Panc1 (cell line): ENCODE results near the gene CCDC85C. TPM values are rescaled to one million over a fixed set of nuclear protein-coding genes. Genes with fewer than 3 reads are reported as not detected.
A peak's percentile ranks its signal among the peaks of the same experiment; 100 is the strongest.

ENCODE experiments used
- ATAC-seq: fragments of 200-7000 bp; cut with Tn5 transposase; 2 replicates; pipeline ENCODE4 v1.9.1; 2020; ENCODE audit warnings: mild to moderate bottlenecking, moderate library complexity
- BruUV-seq: library from RNA; stranded (reverse); fragments of 400-500 nt; replicated peaks from 2 replicates; lab custom pipeline; 2021; lab: Mats Ljungman, UMichigan
- CTCF ChIA-PET: fragments of 300-600 bp; sonication (Branson Sonifier 250); formaldehyde crosslinking; loops from one replicate; lab custom pipeline; 2022; ENCODE audit warnings: antibody characterized with exemption; lab: Charles Lee
- POLR2A ChIA-PET: fragments of 300-600 bp; sonication (Branson Sonifier 250); formaldehyde crosslinking; loops from one replicate; lab custom pipeline; 2022; ENCODE audit warnings: antibody characterized with exemption; lab: Charles Lee
- DNase-seq: peaks from one replicate; pipeline ENCODE4 v3.0.0-alpha.2; 2010; ENCODE audit warnings: low read depth, low spot score
- H3K27ac ChIP-seq: 2 replicates; pipeline ENCODE4 v1.5.1; 2011; ENCODE audit warnings: mild to moderate bottlenecking, low read length, inconsistent platforms
- H3K27me3 ChIP-seq: fragments of 200-500 bp; sonication (Bioruptor generic); 2 replicates; pipeline ENCODE4 v1.6.0; 2014; ENCODE audit warnings: low read length, inconsistent platforms; ENCODE audit not compliant: control insufficient read depth, insufficient read depth
- H3K36me3 ChIP-seq: fragments of 200-500 bp; sonication (Bioruptor generic); 2 replicates; pipeline ENCODE4 v1.5.1; 2014; ENCODE audit warnings: inconsistent platforms, mild to moderate bottlenecking, low read length, moderate library complexity; ENCODE audit not compliant: control insufficient read depth, insufficient read depth
- H3K4me1 ChIP-seq: 2 replicates; pipeline ENCODE4 v1.5.1; 2011; ENCODE audit warnings: inconsistent platforms, mild to moderate bottlenecking, low read length, moderate library complexity; ENCODE audit not compliant: control insufficient read depth, insufficient read depth
- H3K4me3 ChIP-seq, 2 experiments: 2 replicates each; pipeline ENCODE4 v1.5.1; 2011 to 2012; ENCODE audit warnings: low read depth in 2 of 2, low read length in 2 of 2, mild to moderate bottlenecking in 2 of 2, inconsistent platforms in 1 of 2, moderate library complexity in 1 of 2
- H3K9me3 ChIP-seq: fragments of 200-500 bp; sonication (Bioruptor generic); 2 replicates; pipeline ENCODE4 v1.5.1; 2014; ENCODE audit warnings: low read depth, mild to moderate bottlenecking, inconsistent platforms, low read length, moderate library complexity; ENCODE audit not compliant: control insufficient read depth, insufficient read depth
- POLR2AphosphoS5 ChIP-seq: IDR thresholded peaks from 2 replicates; pipeline ENCODE4 v1.6.1; 2012; ENCODE audit warnings: mild to moderate bottlenecking, low read depth, low read length, moderate library complexity
- SIN3A ChIP-seq: IDR thresholded peaks from 2 replicates; pipeline ENCODE4 v1.6.1; 2012; ENCODE audit warnings: low read depth, mild to moderate bottlenecking, low read length, moderate library complexity, borderline replicate concordance; ENCODE audit not compliant: insufficient read depth
- TCF7L2 ChIP-seq: IDR thresholded peaks from 2 replicates; pipeline ENCODE4 v1.6.1; 2011; ENCODE audit warnings: mild to moderate bottlenecking, low read depth, low read length, inconsistent platforms
- in situ Hi-C: cut with HindIII; loops from 2 replicates; pipeline ENCODE4 v1.10.0; 2016; ENCODE audit warnings: low sequenced_read_pairs, low pct_unique_long_range_greater_than_20kb
- intact Hi-C: fragments of 100-400 bp; cut with micrococcal nuclease; formaldehyde crosslinking; loops from one replicate; pipeline ENCODE4 v1.10.0; 2022; ENCODE audit not compliant: unreplicated experiment
- total RNA-seq: library from RNA; stranded (reverse); gene quantifications from one replicate; pipeline ENCODE4 v1.2.1, GENCODE V29; 2021; ENCODE audit not compliant: unreplicated experiment
- TF ChIP-seq, protein P1 (sequence below): fragments of 450-650 bp; IDR thresholded peaks from 2 replicates; pipeline ENCODE4 v1.5.1; 2017; ENCODE audit warnings: mild to moderate bottlenecking
- TF ChIP-seq, protein P2 (sequence below), 2 experiments: IDR thresholded peaks; 2 replicates each; pipeline ENCODE4 v1.6.1; 2011 to 2012; ENCODE audit warnings: low read depth in 2 of 2, control low read depth in 1 of 2, low read length in 1 of 2, mild to moderate bottlenecking in 1 of 2, moderate library complexity in 1 of 2; ENCODE audit not compliant: insufficient read depth in 1 of 2

Gene CCDC85C
- total RNA-seq, 1 experiment from 2014 or later, result 96.6 TPM

DNA sequence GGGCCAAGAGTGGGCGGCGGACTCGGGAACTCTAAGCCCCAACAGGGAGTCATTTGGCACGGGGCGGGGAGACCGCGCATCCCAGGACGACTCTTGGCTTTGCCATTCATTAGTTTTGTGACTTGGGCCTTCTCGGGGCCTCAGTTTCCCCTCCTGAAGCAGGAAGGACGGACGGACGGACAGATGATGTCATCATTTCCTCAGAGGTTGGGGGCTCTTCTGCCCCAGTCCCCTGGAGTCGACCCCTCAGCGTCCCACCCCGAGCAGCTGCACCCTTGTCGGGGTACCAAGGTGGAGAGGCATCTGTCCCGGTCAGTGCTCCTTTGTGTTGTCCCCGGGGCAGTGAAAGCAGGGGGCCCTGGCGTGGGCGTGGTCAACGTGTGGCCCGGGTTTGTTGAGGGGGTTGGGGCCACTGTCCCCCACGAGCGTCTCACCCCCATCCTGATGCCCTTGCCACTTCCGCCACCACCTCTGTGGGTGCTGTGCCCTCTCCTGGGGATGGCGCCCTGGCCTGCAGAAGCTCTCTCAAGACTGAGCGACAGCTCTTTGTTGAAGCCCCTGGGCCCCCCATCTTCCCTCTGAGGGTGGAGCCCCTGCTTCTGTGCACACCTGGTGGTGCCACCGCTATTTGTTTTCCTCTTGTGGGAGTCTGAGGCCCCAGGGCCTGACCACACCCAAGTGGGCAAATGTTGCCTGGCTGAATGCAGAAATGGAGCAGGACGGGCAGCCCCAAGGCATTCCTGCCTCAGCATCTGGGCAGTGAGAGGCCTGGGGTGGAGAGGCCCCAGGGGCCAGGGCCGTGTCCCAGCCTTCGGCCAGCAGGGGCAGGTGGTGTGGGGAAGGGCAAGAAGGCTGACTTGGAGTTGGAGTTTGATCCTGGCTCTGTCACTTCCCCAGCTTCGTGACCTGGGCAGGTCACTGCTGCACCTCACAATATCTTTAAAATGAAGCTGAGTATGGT, 41.8 kb upstream of the CCDC85C start:
- no peaks in the 10 kb centered on the region for H3K27me3 ChIP-seq
- in situ Hi-C loops, result no loop called here
- no peaks in the 10 kb centered on the region for H3K9me3 ChIP-seq
- H3K4me1 ChIP-seq, result no peaks in the 10 kb centered on the region
- H3K36me3 ChIP-seq, result no peaks in the 10 kb centered on the region
- intact Hi-C loops, result no loop called here
- DNase-seq (no peak), ATAC-seq (peak; percentile 24; the same call in 1 of the 2 replicates)
- ChIA-PET CTCF (no interaction called here), POLR2A (no interaction called here)
- H3K27ac ChIP-seq, result no peak overlapping the region
- H3K4me3 ChIP-seq, result peak overlapping the region; percentile 37 to 45
- BruUV-seq, result no TSS peak
- TF ChIP-seq, protein P1, sequence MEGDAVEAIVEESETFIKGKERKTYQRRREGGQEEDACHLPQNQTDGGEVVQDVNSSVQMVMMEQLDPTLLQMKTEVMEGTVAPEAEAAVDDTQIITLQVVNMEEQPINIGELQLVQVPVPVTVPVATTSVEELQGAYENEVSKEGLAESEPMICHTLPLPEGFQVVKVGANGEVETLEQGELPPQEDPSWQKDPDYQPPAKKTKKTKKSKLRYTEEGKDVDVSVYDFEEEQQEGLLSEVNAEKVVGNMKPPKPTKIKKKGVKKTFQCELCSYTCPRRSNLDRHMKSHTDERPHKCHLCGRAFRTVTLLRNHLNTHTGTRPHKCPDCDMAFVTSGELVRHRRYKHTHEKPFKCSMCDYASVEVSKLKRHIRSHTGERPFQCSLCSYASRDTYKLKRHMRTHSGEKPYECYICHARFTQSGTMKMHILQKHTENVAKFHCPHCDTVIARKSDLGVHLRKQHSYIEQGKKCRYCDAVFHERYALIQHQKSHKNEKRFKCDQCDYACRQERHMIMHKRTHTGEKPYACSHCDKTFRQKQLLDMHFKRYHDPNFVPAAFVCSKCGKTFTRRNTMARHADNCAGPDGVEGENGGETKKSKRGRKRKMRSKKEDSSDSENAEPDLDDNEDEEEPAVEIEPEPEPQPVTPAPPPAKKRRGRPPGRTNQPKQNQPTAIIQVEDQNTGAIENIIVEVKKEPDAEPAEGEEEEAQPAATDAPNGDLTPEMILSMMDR, result no peak
- TF ChIP-seq POLR2AphosphoS5 (no peak), SIN3A (no peak), TCF7L2 (no peak)
- TF ChIP-seq, protein P2, sequence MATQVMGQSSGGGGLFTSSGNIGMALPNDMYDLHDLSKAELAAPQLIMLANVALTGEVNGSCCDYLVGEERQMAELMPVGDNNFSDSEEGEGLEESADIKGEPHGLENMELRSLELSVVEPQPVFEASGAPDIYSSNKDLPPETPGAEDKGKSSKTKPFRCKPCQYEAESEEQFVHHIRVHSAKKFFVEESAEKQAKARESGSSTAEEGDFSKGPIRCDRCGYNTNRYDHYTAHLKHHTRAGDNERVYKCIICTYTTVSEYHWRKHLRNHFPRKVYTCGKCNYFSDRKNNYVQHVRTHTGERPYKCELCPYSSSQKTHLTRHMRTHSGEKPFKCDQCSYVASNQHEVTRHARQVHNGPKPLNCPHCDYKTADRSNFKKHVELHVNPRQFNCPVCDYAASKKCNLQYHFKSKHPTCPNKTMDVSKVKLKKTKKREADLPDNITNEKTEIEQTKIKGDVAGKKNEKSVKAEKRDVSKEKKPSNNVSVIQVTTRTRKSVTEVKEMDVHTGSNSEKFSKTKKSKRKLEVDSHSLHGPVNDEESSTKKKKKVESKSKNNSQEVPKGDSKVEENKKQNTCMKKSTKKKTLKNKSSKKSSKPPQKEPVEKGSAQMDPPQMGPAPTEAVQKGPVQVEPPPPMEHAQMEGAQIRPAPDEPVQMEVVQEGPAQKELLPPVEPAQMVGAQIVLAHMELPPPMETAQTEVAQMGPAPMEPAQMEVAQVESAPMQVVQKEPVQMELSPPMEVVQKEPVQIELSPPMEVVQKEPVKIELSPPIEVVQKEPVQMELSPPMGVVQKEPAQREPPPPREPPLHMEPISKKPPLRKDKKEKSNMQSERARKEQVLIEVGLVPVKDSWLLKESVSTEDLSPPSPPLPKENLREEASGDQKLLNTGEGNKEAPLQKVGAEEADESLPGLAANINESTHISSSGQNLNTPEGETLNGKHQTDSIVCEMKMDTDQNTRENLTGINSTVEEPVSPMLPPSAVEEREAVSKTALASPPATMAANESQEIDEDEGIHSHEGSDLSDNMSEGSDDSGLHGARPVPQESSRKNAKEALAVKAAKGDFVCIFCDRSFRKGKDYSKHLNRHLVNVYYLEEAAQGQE (IDR thresholded peaks at IDR 0.05; ENCODE audit: insufficient read depth in 1 of 2, low read depth in 2 of 2, low read length in 1 of 2), result no peak

DNA sequence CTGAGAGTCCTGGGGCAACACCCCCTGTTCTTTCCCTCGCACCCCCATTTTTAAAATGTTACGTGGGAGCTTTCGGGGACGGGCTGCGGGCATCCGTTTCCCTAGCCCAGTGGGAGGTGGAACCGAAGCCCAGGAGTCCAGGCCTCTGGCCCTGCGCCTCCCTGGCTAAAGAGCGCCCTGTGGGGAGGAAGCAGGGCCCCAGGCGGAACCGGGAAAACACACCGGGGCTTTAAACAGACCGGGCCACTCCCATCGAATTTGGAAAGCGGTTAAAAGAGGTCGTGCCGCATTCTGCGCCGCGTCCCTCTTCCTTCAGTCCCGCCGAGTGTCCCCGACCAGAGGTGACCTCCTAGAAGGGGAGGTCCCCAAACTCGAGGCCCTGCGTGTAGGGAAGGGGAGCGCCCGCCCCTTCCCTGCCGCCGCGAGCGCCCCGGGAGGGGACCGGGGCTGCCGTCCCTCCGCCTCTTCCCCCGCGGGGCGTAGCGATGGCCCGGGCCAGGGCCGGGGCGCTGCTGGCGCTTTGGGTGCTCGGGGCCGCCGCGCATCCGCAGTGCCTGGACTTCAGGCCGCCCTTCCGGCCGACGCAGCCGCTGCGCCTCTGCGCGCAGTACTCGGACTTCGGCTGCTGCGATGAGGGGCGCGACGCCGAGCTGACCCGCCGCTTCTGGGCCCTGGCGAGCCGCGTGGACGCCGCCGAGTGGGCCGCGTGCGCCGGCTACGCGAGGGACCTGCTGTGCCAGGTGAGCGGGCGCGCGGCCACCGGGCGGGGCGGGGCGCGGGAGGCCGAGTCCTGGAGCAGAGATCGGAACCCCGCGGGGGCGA, 40.9 kb upstream of the CCDC85C start, which contains the start of gene HHIPL1:
HHIPL1 (plus strand) TSS at position 407 of the 822 bp plus-strand sequence; CDS start at position 486, 79 bp downstream.
- intact Hi-C loops, result no loop called here
- no peak for DNase-seq
- H3K27me3 ChIP-seq, result no peaks in the 10 kb centered on the region
- peak; percentile 88 for ATAC-seq
- TF ChIP-seq POLR2AphosphoS5 (no peak), TCF7L2 (no peak), SIN3A (no peak)
- TF ChIP-seq, protein P2 (IDR thresholded peaks at IDR 0.05; ENCODE audit: insufficient read depth in 1 of 2, low read depth in 2 of 2, low read length in 1 of 2), result no peak
- TF ChIP-seq, protein P1, result no peak
- no TSS peak for BruUV-seq
- no peaks in the 10 kb centered on the region for H3K36me3 ChIP-seq
- ChIA-PET CTCF (no interaction called here), POLR2A (no interaction called here)
- H3K4me3 ChIP-seq, result peak within 1 kb of the TSS; percentile 37 to 45
- H3K9me3 ChIP-seq, result no peaks in the 10 kb centered on the region
- H3K4me1 ChIP-seq, result no peaks in the 10 kb centered on the region
- in situ Hi-C loops, result no loop called here
- 0 out of 2 replicates have a peak within 1 kb of the TSS, but pooled peaks have one; percentile 23 for H3K27ac ChIP-seq
